Kidney (tissue), 14 donors: ENCODE results near the gene ZNF699. TPM values are rescaled to one million over a fixed set of nuclear protein-coding genes. Genes with fewer than 3 reads are reported as not detected.

ENCODE experiments used
- DNase-seq, 5 donors: peaks; one replicate each; pipeline ENCODE4 v3.0.0-alpha.2; 2013 to 2020
- FAIRE-seq: peaks from 2 replicates; lab custom pipeline; 2012; peaks lifted over from hg19 to GRCh38; lab: Jason Lieb, UNC
- H3K27ac ChIP-seq, 2 donors: one replicate each; pipeline ENCODE4 v1.7.0; 2013; ENCODE audit warnings: low read depth in 2 of 2, low read length in 2 of 2, inconsistent platforms in 1 of 2
- H3K27me3 ChIP-seq: one replicate; pipeline ENCODE4 v1.7.1; 2013; ENCODE audit warnings: low read length, inconsistent platforms; ENCODE audit not compliant: control insufficient read depth, insufficient read depth
- H3K36me3 ChIP-seq, 3 donors: one replicate each; pipeline versions ENCODE4 v1.7.0 to v1.7.1; 2013; ENCODE audit warnings: low read length in 3 of 3, control low read depth in 1 of 3, inconsistent platforms in 1 of 3; ENCODE audit not compliant: insufficient read depth in 3 of 3, control insufficient read depth in 2 of 3
- H3K4me1 ChIP-seq, 3 donors: one replicate each; pipeline versions ENCODE4 v1.7.0 to v1.7.1; 2013; ENCODE audit warnings: low read length in 3 of 3, inconsistent platforms in 1 of 3, low read depth in 1 of 3; ENCODE audit not compliant: control insufficient read depth in 2 of 3, insufficient read depth in 2 of 3
- H3K4me3 ChIP-seq, 3 donors: one replicate each; pipeline versions ENCODE4 v1.7.0 to v1.8.1; 2013; ENCODE audit warnings: low read length in 3 of 3, control low read depth in 1 of 3, inconsistent platforms in 1 of 3
- H3K9ac ChIP-seq, 3 donors: one replicate each; pipeline versions ENCODE4 v1.7.0 to v1.7.1; 2013; ENCODE audit warnings: low read length in 3 of 3, control low read depth in 1 of 3, inconsistent platforms in 1 of 3
- H3K9me3 ChIP-seq, 3 donors: one replicate each; pipeline versions ENCODE4 v1.7.0 to v1.7.1; 2013; ENCODE audit warnings: low read length in 3 of 3, control low read depth in 1 of 3, inconsistent platforms in 1 of 3; ENCODE audit not compliant: control insufficient read depth in 2 of 3, insufficient read depth in 1 of 3
- intact Hi-C: fragments of 100-400 bp; cut with DNase I; formaldehyde crosslinking; loops from one replicate; pipeline ENCODE4 v1.11.1; 2022
- polyA plus RNA-seq: library from polyadenylated mRNA; stranded (reverse); fragments of 350-450 nt; fragmentation: Illumina TruSeq; extraction: RNeasy Lipid Tissue Mini Kit (QIAGEN cat#74804); gene quantifications from one replicate; pipeline ENCODE4 v1.2.3, GENCODE V29; 2014; ENCODE audit warnings: low read depth, low replicate concordance; ENCODE audit not compliant: insufficient read depth
- total RNA-seq: library from RNA; stranded (reverse); fragmentation: NEBNext Ultra II Directional; extraction: Animal tissue kit (Norgen Biotek cat#: 25700); gene quantifications from one replicate; pipeline ENCODE4 v1.2.1, GENCODE V29; 2021
- TF ChIP-seq, protein P1 (sequence below): IDR thresholded peaks from 3 replicates; pipeline ENCODE4 v1.5.1; 2012; ENCODE audit warnings: mild to moderate bottlenecking, moderate library complexity, borderline replicate concordance; ENCODE audit not compliant: insufficient read depth; ENCODE audit errors: extremely low read depth
- donor health status: control.
- donor health status: control.
- donor health status: control.
- donor health status: control.
- donor health status: control.
- donor health status: DM: yes; HTN: yes; CAD: no.
- donor health status: Normal renal cell carcinoma (clear cell type).

Gene ZNF699
- total and polyA plus RNA-seq, 2 donors from 2014 or later, result 0.69 to 11.4 TPM

DNA sequence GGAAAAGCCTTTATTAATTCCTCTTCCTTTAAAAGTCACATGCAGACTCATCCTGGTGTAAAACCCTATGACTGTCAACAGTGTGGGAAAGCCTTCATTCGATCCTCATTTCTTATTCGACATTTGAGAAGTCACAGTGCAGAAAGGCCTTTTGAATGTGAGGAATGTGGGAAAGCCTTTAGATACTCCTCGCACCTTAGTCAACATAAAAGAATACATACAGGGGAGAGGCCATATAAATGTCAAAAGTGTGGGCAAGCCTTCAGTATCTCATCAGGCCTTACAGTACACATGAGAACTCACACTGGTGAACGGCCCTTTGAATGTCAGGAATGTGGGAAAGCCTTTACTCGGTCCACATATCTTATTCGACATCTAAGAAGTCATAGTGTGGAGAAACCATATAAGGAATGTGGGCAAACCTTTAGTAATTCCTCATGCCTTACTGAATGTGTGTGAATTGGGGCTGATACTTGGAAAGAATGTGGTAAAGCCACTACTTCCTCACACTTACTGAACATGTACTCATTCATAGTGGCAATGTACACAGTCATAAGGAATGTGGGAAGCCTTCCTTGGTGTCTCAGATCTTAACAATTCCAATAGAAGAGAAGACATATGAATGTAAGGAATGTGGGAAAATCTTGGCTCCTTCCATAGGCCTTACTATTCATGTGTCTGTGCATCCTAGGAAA is 33.1 kb upstream of the ZNF699 start:
- peak overlapping the region in 2 of 3 donors; percentile 25 to 33 for H3K4me3 ChIP-seq

DNA sequence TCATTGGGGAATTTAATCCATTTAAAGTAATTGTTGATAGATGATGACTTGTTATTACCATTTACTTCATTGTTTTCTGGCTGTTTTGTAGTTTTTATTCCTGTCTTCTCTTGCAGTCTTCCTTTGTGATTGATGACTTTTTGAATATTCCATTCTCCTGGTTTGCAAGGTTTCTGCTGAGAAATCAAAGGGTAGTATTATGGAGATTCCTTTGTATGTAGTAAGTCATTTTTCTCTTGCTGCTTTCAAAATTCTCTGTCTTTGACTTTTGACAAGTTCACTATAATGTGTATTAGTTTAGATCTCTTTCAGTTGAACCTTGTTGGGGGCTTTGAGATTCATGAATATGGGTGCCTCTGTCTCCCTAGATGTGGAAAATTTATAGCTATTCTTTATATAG is 20.4 kb upstream of the ZNF699 start:
- peaks cover 10 to 25% (median 15%) of the 10 kb centered on the region in 3 donors for H3K36me3 ChIP-seq
- no peak overlapping the region for H3K27ac ChIP-seq
- H3K9ac ChIP-seq, result no peak overlapping the region
- peaks cover 13 to 63% (median 38%) of the 10 kb centered on the region in 3 donors for H3K9me3 ChIP-seq
- no peak for DNase-seq
- no peak for FAIRE-seq
- TF ChIP-seq, protein P1, sequence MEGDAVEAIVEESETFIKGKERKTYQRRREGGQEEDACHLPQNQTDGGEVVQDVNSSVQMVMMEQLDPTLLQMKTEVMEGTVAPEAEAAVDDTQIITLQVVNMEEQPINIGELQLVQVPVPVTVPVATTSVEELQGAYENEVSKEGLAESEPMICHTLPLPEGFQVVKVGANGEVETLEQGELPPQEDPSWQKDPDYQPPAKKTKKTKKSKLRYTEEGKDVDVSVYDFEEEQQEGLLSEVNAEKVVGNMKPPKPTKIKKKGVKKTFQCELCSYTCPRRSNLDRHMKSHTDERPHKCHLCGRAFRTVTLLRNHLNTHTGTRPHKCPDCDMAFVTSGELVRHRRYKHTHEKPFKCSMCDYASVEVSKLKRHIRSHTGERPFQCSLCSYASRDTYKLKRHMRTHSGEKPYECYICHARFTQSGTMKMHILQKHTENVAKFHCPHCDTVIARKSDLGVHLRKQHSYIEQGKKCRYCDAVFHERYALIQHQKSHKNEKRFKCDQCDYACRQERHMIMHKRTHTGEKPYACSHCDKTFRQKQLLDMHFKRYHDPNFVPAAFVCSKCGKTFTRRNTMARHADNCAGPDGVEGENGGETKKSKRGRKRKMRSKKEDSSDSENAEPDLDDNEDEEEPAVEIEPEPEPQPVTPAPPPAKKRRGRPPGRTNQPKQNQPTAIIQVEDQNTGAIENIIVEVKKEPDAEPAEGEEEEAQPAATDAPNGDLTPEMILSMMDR, result no peak
- no peaks in the 10 kb centered on the region for H3K4me1 ChIP-seq
- intact Hi-C loops, result no loop called here
- peak overlapping the region in 1 of 3 donors; percentile 13 for H3K4me3 ChIP-seq
- no peaks in the 10 kb centered on the region for H3K27me3 ChIP-seq

More for the DNA sequence above, 33.1 kb upstream of the ZNF699 start:
- H3K27me3 ChIP-seq, result no peaks in the 10 kb centered on the region
- H3K4me1 ChIP-seq, result no peaks in the 10 kb centered on the region
- no peak overlapping the region for H3K27ac ChIP-seq
- intact Hi-C loops, result no loop called here
- H3K9me3 ChIP-seq, result peaks cover 27 to 88% (median 67%) of the 10 kb centered on the region in 3 donors
- DNase-seq, result no peak
- no peak overlapping the region for H3K9ac ChIP-seq
- peaks cover 32 to 56% (median 32%) of the 10 kb centered on the region in 3 donors for H3K36me3 ChIP-seq
- TF ChIP-seq, protein P1, result no peak
- FAIRE-seq, result no peak

DNA sequence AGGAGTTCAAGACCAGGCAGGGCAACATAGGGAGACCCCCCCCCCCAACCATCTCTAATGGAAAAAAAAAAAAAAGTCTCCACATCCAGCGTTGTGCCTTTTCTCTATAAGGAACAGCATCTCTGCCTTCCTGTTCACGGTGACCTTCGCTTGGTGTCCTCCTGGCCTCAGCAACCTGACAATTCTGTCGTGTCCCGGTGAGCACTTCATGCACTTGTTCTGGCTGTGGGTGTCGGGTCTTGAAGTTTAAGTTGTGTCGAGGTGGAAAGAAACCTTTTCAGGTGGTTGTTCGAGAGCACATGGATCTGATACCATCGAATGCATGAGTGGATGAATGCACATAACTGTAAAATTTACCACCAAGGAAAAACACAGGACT is 14.9 kb upstream of the ZNF699 start:
- intact Hi-C loops, result no loop called here
- Histone ChIP-seq H3K27ac (peak overlapping the region; percentile 76 to 88), H3K4me3 (peak overlapping the region; percentile 81 to 93 (median 90)), H3K27me3 (no peaks in the 10 kb centered on the region), H3K9me3 (peaks cover 5 to 31% (median 6%) of the 10 kb centered on the region in 3 donors), H3K9ac (peak overlapping the region; percentile 45 to 84 (median 52)), H3K36me3 (peaks cover 2 to 6% (median 3%) of the 10 kb centered on the region in 3 donors), H3K4me1 (peaks cover 0 to 2% (median 0%) of the 10 kb centered on the region in 3 donors)
- FAIRE-seq (no peak), DNase-seq (no peak)
- TF ChIP-seq, protein P1, result no peak
